KMS-11 (cell line): ENCODE results near the gene EFNA3.

Experiments used
- H2AFZ ChIP-seq: fragments of 200-600 bp; sonication (generic); 2 replicates; pipeline ENCODE4 v1.6.1; 2016; ENCODE audit warnings: antibody characterized with exemption, mixed run types, low read depth
- H3K27ac ChIP-seq: fragments of 200-600 bp; sonication (generic); 2 replicates; pipeline ENCODE4 v1.6.1; 2016; ENCODE audit warnings: mild to moderate bottlenecking, mixed run types
- H3K27me3 ChIP-seq: fragments of 200-600 bp; sonication (generic); 2 replicates; pipeline ENCODE4 v1.6.1; 2017; ENCODE audit warnings: mild to moderate bottlenecking, low read depth, mixed run types, moderate library complexity; ENCODE audit not compliant: insufficient read depth
- H3K36me3 ChIP-seq: fragments of 200-600 bp; sonication (generic); 2 replicates; pipeline ENCODE4 v1.6.1; 2017; ENCODE audit warnings: mild to moderate bottlenecking, mixed run types; ENCODE audit not compliant: insufficient read depth
- H3K4me1 ChIP-seq: fragments of 200-600 bp; sonication (generic); 2 replicates; pipeline ENCODE4 v1.6.1; 2016; ENCODE audit warnings: mild to moderate bottlenecking, low read depth, mixed run types; ENCODE audit not compliant: poor library complexity, severe bottlenecking
- H3K4me2 ChIP-seq: fragments of 200-600 bp; sonication (generic); 2 replicates; pipeline ENCODE4 v1.7.0; 2016; ENCODE audit warnings: mild to moderate bottlenecking, mixed run types
- H3K4me3 ChIP-seq: fragments of 200-600 bp; sonication (generic); IDR thresholded peaks from 2 replicates; pipeline ENCODE4 v1.6.1; 2017; ENCODE audit warnings: low read depth, low read length, mixed read lengths; ENCODE audit not compliant: insufficient read depth
- H3K79me2 ChIP-seq: fragments of 200-600 bp; sonication (generic); 2 replicates; pipeline ENCODE4 v1.6.1; 2016; ENCODE audit warnings: low read depth, mixed run types; ENCODE audit not compliant: insufficient read depth
- H3K9ac ChIP-seq: fragments of 200-600 bp; sonication (generic); 2 replicates; pipeline ENCODE4 v1.6.1; 2016; ENCODE audit warnings: mild to moderate bottlenecking, mixed run types
- H4K20me1 ChIP-seq: fragments of 200-600 bp; sonication (generic); 2 replicates; pipeline ENCODE4 v1.6.1; 2016; ENCODE audit warnings: mild to moderate bottlenecking, mixed run types; ENCODE audit not compliant: insufficient read depth
- CTCF ChIP-seq: fragments of 200-600 bp; sonication (generic); conservative IDR thresholded peaks from 2 replicates; pipeline ENCODE4 v1.6.1; 2017; ENCODE audit warnings: low read depth, mild to moderate bottlenecking, antibody characterized with exemption, low read length, moderate library complexity, mixed read lengths

The EFNA3 gene

GRCh38 chr1:155049651-155050559 lies 28.7 kb upstream of the EFNA3 start:
- no peak for TF ChIP-seq CTCF
- H4K20me1 ChIP-seq: no peaks in the 10 kb centered on the region
- H3K27me3 ChIP-seq: no peaks in the 10 kb centered on the region
- peak overlapping the region; percentile 94 for H3K4me3 ChIP-seq
- peak overlapping the region; percentile 51 for H3K9ac ChIP-seq
- peak overlapping the region; percentile 90 for H2AFZ ChIP-seq
- H3K4me2 ChIP-seq: peak overlapping the region; percentile 67
- H3K36me3 ChIP-seq: no peaks in the 10 kb centered on the region; the same call in 1 of the 2 replicates
- H3K4me1 ChIP-seq: peaks cover 51% of the 10 kb centered on the region
- peak overlapping the region; percentile 77 for H3K27ac ChIP-seq
- peaks cover 13% of the 10 kb centered on the region; the same call in 1 of the 2 replicates for H3K79me2 ChIP-seq

GRCh38 chr1:155050560-155051341 lies 27.9 kb upstream of the EFNA3 start, which contains the start of gene ADAM15:
ADAM15 (plus strand) TSS chr1:155051316; CDS start chr1:155051387, 71 bp downstream.
- peak within 1 kb of the TSS; percentile 90 for H2AFZ ChIP-seq
- H3K27me3 ChIP-seq: no peaks in the 10 kb centered on the region
- H4K20me1 ChIP-seq: no peaks in the 10 kb centered on the region
- H3K4me2 ChIP-seq: peak within 1 kb of the TSS; percentile 92
- peaks cover 43% of the 10 kb centered on the region for H3K4me1 ChIP-seq
- no peaks in the 10 kb centered on the region; the same call in 1 of the 2 replicates for H3K36me3 ChIP-seq
- H3K9ac ChIP-seq: peak within 1 kb of the TSS; percentile 59
- H3K79me2 ChIP-seq: peaks cover 13% of the 10 kb centered on the region; the same call in 1 of the 2 replicates
- peak; percentile 100 for TF ChIP-seq CTCF
- H3K27ac ChIP-seq: peak within 1 kb of the TSS; percentile 77
- H3K4me3 ChIP-seq: peak within 1 kb of the TSS; percentile 98

GRCh38 chr1:155051342-155051776 lies 27.3 kb upstream of the EFNA3 start:
- peak overlapping the region; percentile 92 for H3K4me2 ChIP-seq
- H3K79me2 ChIP-seq: peaks cover 13% of the 10 kb centered on the region; the same call in 1 of the 2 replicates
- H3K27ac ChIP-seq: peak overlapping the region; percentile 27; the same call in 1 of the 2 replicates
- no peaks in the 10 kb centered on the region for H4K20me1 ChIP-seq
- H3K4me1 ChIP-seq: peaks cover 41% of the 10 kb centered on the region
- H3K9ac ChIP-seq: peak overlapping the region; percentile 59; the same call in 1 of the 2 replicates
- peak overlapping the region; percentile 98 for H3K4me3 ChIP-seq
- peak overlapping the region; percentile 84 for H2AFZ ChIP-seq
- H3K27me3 ChIP-seq: no peaks in the 10 kb centered on the region
- H3K36me3 ChIP-seq: no peaks in the 10 kb centered on the region; the same call in 1 of the 2 replicates
- no peak for TF ChIP-seq CTCF

GRCh38 chr1:155051777-155052398 lies 26.7 kb upstream of the EFNA3 start:
- peak overlapping the region; percentile 84 for H2AFZ ChIP-seq

More at GRCh38 chr1:155051777-155052398, 26.7 kb upstream of the EFNA3 start:
- TF ChIP-seq CTCF: no peak
- Histone ChIP-seq H3K27ac (peak overlapping the region; percentile 27; the same call in 1 of the 2 replicates), H3K4me3 (peak overlapping the region; percentile 98), H4K20me1 (no peaks in the 10 kb centered on the region), H3K79me2 (peaks cover 13% of the 10 kb centered on the region; the same call in 1 of the 2 replicates), H3K27me3 (no peaks in the 10 kb centered on the region), H3K36me3 (no peaks in the 10 kb centered on the region; the same call in 1 of the 2 replicates), H3K4me1 (peaks cover 41% of the 10 kb centered on the region), H3K4me2 (peak overlapping the region; percentile 92), H3K9ac (peak overlapping the region; percentile 59; the same call in 1 of the 2 replicates)
